Gastroesophageal sphincter (tissue), 4 donors: Measurements from ENCODE around the gene PHLDA2. TPM values are rescaled to one million over a fixed set of nuclear protein-coding genes. Genes with fewer than 3 reads are reported as not detected.
A peak's percentile ranks its signal among the peaks of the same experiment; 100 is the strongest.

ENCODE experiments used
- ATAC-seq: fragments of 150-250 bp; one replicate; pipeline ENCODE4 v1.9.1; 2016; ENCODE audit warnings: mild to moderate bottlenecking, moderate library complexity
- H3K27ac ChIP-seq, 4 donors: fragments of 200-600 bp; sonication (generic) in 3 of 4; 1 replicate in 3 of 4; 2 replicates in 1 of 4; pipeline ENCODE4 v1.5.1; 2016 to 2019
- H3K27me3 ChIP-seq: fragments of 200-600 bp; sonication (generic); one replicate; pipeline ENCODE4 v1.5.1; 2019
- H3K36me3 ChIP-seq, 2 donors: fragments of 200-600 bp; sonication (generic); one replicate each; pipeline ENCODE4 v1.5.1; 2019; ENCODE audit warnings: control low read depth in 1 of 2
- H3K4me1 ChIP-seq, 3 donors: fragments of 200-600 bp; sonication (generic); 1 replicate in 2 of 3; 2 replicates in 1 of 3; pipeline ENCODE4 v1.5.1; 2016 to 2019; ENCODE audit warnings: control low read depth in 2 of 3
- H3K4me3 ChIP-seq, 2 donors: fragments of 200-600 bp; sonication (generic); one replicate each; pipeline ENCODE4 v1.5.1; 2019; ENCODE audit warnings: mild to moderate bottlenecking in 1 of 2, moderate library complexity in 1 of 2
- H3K9me3 ChIP-seq, 3 donors: fragments of 200-600 bp; sonication (generic); one replicate each; pipeline ENCODE4 v1.5.1; 2017 to 2019; ENCODE audit warnings: control low read depth in 2 of 3
- EP300 ChIP-seq: sonication (generic); formaldehyde crosslinking; IDR thresholded peaks from one replicate; pipeline ENCODE4 v1.6.1; 2017; ENCODE audit warnings: antibody characterized with exemption, mild to moderate bottlenecking
- POLR2A ChIP-seq, 2 donors: fragments of 450-650 bp; IDR thresholded peaks; one replicate each; pipeline ENCODE4 v1.6.1; 2017; ENCODE audit warnings: antibody characterized with exemption in 2 of 2, mild to moderate bottlenecking in 2 of 2, moderate library complexity in 1 of 2
- POLR2AphosphoS5 ChIP-seq: sonication (generic); formaldehyde crosslinking; IDR thresholded peaks from one replicate; pipeline ENCODE4 v1.6.1; 2017; ENCODE audit warnings: antibody characterized with exemption
- WGBS, 2 donors: methylation state at CpG; one replicate each; pipeline ENCODE4 v1.1.5; 2018; ENCODE audit warnings: low coverage in 1 of 2; 5-methylcytosine and 5-hydroxymethylcytosine counted together
- total RNA-seq, 4 donors: library from RNA; depleted of rRNA; stranded (reverse); fragments of >200 nt; gene quantifications; one replicate each; pipeline ENCODE4 v1.1.0, GENCODE V29; 2016
- TF ChIP-seq, protein P1 (sequence below), 4 experiments: fragments of 200-600 bp in 2 of 4; fragments of 450-650 bp in 2 of 4; sonication (generic) in 1 of 4; IDR thresholded peaks; one replicate each; pipeline ENCODE4 v1.5.1; 2017 to 2019; ENCODE audit warnings: antibody characterized with exemption in 4 of 4, mild to moderate bottlenecking in 2 of 4, moderate library complexity in 2 of 4

Gene PHLDA2
- total RNA-seq, 4 donors from 2014 or later, result 0.82 to 5.0 (median 1.9) TPM; not detected in 1

- Histone ChIP-seq H3K4me1 (peaks cover 0 to 32% (median 13%) of the 10 kb centered on the region in 3 donors), H3K36me3 (peaks cover 0 to 61% of the 10 kb centered on the region in 2 donors)
- ATAC-seq, result no peak
Observed at GRCh38 chr11:2945757-2946287, 16.6 kb upstream of the PHLDA2 start.

DNA sequence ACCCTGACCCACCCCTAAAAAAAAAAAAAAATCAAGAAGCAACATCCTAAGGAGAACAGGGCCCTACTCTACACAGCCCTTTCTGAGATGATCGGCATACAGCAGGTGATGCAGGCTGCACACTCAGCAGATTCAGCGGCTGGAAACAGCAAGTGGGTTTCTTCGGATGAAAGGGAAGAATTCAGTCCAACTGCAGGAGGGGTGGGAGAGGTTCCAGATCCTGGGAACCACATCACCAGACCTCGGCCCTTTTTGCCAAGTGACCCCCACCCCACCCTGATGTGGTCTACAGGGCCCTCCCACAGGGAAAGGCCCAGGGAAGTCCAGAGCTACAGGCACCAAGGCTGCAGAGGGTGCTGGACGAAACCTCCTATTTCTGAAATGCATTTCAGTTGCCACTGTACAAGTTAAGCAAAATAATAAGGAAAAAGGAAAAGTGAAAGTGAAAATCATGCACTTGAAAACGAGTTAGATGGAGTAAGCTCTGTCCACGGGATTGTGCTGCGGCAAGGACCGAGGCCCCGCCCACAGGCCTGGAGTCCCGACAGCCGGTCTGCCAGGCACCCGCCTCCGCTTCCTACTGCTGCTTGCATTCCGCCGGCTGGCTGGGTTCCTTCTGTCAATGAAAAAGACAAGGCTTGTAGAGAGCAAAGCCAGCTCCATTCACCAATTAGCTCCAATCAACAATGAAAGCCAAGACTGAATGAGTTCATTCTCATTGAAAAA lies 16.0 kb upstream of the PHLDA2 start:
- Histone ChIP-seq H3K4me1 (peaks cover 0 to 38% (median 17%) of the 10 kb centered on the region in 3 donors), H3K4me3 (peak overlapping the region in 1 of 2 donors; percentile 38), H3K9me3 (no peaks in the 10 kb centered on the region), H3K36me3 (peaks cover 0 to 55% of the 10 kb centered on the region in 2 donors), H3K27me3 (no peaks in the 10 kb centered on the region), H3K27ac (peak overlapping the region in 3 of 4 donors; percentile 72 to 74 (median 73))
- peak; percentile 42 for TF ChIP-seq POLR2AphosphoS5
- TF ChIP-seq EP300, result no peak
- TF ChIP-seq, protein P1, sequence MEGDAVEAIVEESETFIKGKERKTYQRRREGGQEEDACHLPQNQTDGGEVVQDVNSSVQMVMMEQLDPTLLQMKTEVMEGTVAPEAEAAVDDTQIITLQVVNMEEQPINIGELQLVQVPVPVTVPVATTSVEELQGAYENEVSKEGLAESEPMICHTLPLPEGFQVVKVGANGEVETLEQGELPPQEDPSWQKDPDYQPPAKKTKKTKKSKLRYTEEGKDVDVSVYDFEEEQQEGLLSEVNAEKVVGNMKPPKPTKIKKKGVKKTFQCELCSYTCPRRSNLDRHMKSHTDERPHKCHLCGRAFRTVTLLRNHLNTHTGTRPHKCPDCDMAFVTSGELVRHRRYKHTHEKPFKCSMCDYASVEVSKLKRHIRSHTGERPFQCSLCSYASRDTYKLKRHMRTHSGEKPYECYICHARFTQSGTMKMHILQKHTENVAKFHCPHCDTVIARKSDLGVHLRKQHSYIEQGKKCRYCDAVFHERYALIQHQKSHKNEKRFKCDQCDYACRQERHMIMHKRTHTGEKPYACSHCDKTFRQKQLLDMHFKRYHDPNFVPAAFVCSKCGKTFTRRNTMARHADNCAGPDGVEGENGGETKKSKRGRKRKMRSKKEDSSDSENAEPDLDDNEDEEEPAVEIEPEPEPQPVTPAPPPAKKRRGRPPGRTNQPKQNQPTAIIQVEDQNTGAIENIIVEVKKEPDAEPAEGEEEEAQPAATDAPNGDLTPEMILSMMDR (IDR thresholded peaks at IDR 0.05), result peak in 1 of 4 experiments; percentile 7
- WGBS, 2 donors, result 1 to 5% methylated on average over 11 to 14 of the region's 16 CpGs
- ATAC-seq, result peak; percentile 94

More at GRCh38 chr11:2945757-2946287, 16.6 kb upstream of the PHLDA2 start:
- 80% methylated on average over 1 of the region's 8 CpGs; no CpG with 5 or more reads in 1 of the 2 donors for WGBS, 2 donors
- Histone ChIP-seq H3K27ac (peak overlapping the region in 3 of 4 donors; percentile 72 to 74 (median 73)), H3K27me3 (no peaks in the 10 kb centered on the region), H3K4me3 (peak overlapping the region in 1 of 2 donors; percentile 38), H3K9me3 (no peaks in the 10 kb centered on the region)
- TF ChIP-seq EP300, result no peak
- TF ChIP-seq POLR2A (IDR thresholded peaks at IDR 0.05), result no peak
- TF ChIP-seq, protein P1 (IDR thresholded peaks at IDR 0.05), result no peak
- TF ChIP-seq POLR2AphosphoS5, result no peak

- ATAC-seq, result no peak
- whole genome bisulfite sequencing, 2 donors, result no CpG with 5 or more reads among the region's 24 CpGs
- Histone ChIP-seq H3K36me3 (peaks cover 0 to 48% of the 10 kb centered on the region in 2 donors), H3K9me3 (no peaks in the 10 kb centered on the region), H3K27ac (peak overlapping the region in 2 of 4 donors; percentile 72 to 73), H3K4me1 (peaks cover 0 to 43% (median 21%) of the 10 kb centered on the region in 3 donors), H3K4me3 (no peak overlapping the region), H3K27me3 (no peaks in the 10 kb centered on the region)
- no peak for TF ChIP-seq EP300
- TF ChIP-seq POLR2A (IDR thresholded peaks at IDR 0.05), result no peak
- TF ChIP-seq, protein P1 (IDR thresholded peaks at IDR 0.05), result no peak
- no peak for TF ChIP-seq POLR2AphosphoS5
Observed at GRCh38 chr11:2944530-2944929, 15.3 kb upstream of the PHLDA2 start.

GRCh38 chr11:2943711-2944118 lies 14.5 kb upstream of the PHLDA2 start:
- H3K27me3 ChIP-seq, result no peaks in the 10 kb centered on the region
- peaks cover 0 to 43% (median 21%) of the 10 kb centered on the region in 3 donors for H3K4me1 ChIP-seq
- no peak for TF ChIP-seq POLR2A (IDR thresholded peaks at IDR 0.05)
- TF ChIP-seq, protein P1 (IDR thresholded peaks at IDR 0.05), result no peak
- no peak for TF ChIP-seq POLR2AphosphoS5
- no peak for TF ChIP-seq EP300
- WGBS, 2 donors, result 64% methylated on average over 9 of the region's 12 CpGs; no CpG with 5 or more reads in 1 of the 2 donors
- peak overlapping the region in 1 of 4 donors; percentile 72 for H3K27ac ChIP-seq
- H3K9me3 ChIP-seq, result no peaks in the 10 kb centered on the region
- H3K36me3 ChIP-seq, result peaks cover 0 to 40% of the 10 kb centered on the region in 2 donors
- no peak for ATAC-seq
- H3K4me3 ChIP-seq, result no peak overlapping the region
